HEK293 (cell line): ENCODE results near the gene GPATCH4.

Source experiments
- CTCF ChIA-PET: fragments of 350-600 bp; formaldehyde crosslinking; extraction: SDS; loops from one replicate; lab custom pipeline; 2021; ENCODE audit warnings: antibody characterized with exemption; lab: Yijun Ruan, JAX
- POLR2A ChIA-PET: fragments of 300-600 bp; formaldehyde crosslinking; extraction: SDS; loops from one replicate; lab custom pipeline; 2020; ENCODE audit warnings: antibody characterized with exemption, inconsistent platforms; lab: Yijun Ruan, JAX
- H3K27ac ChIP-seq: fragments of 200-500 bp; sonication (Bioruptor generic); 2 replicates; pipeline ENCODE4 v1.5.1; 2014; ENCODE audit warnings: low read depth, low read length, control low read depth, inconsistent platforms; ENCODE audit errors: extremely low read depth
- H3K36me3 ChIP-seq, 2 experiments: fragments of 200-500 bp in 1 of 2; sonication (Bioruptor generic) in 1 of 2; 1 replicate in 1 of 2; 2 replicates in 1 of 2; pipeline ENCODE4 v1.5.1; 2014 to 2017; ENCODE audit warnings: inconsistent platforms in 2 of 2, low read length in 2 of 2; ENCODE audit not compliant: control insufficient read depth in 2 of 2, insufficient read depth in 1 of 2
- H3K4me1 ChIP-seq: fragments of 200-500 bp; sonication (Bioruptor generic); 2 replicates; pipeline ENCODE4 v1.5.1; 2014; ENCODE audit warnings: mild to moderate bottlenecking, low read length, inconsistent platforms; ENCODE audit not compliant: control insufficient read depth, insufficient read depth
- H3K4me3 ChIP-seq: 2 replicates; pipeline ENCODE4 v1.5.1; 2011; ENCODE audit warnings: low read depth, mild to moderate bottlenecking, control low read depth, low read length, moderate library complexity
- H3K9me3 ChIP-seq: fragments of 200-500 bp; sonication (Bioruptor generic); 2 replicates; pipeline ENCODE4 v1.5.1; 2014; ENCODE audit warnings: low read depth, low read length, inconsistent platforms; ENCODE audit not compliant: control insufficient read depth, insufficient read depth
- ATF2 ChIP-seq: fragments of 450-650 bp; formaldehyde crosslinking; IDR thresholded peaks from 2 replicates; pipeline ENCODE4 v1.5.1; 2016; ENCODE audit warnings: missing biosample characterization, missing genetic modification characterization, low read depth
- BCL11B ChIP-seq: fragments of 450-650 bp; formaldehyde crosslinking; IDR thresholded peaks from 2 replicates; pipeline ENCODE4 v1.5.1; 2016; ENCODE audit warnings: low read depth, missing biosample characterization, missing genetic modification characterization
- GLIS1 ChIP-seq: fragments of 450-650 bp; formaldehyde crosslinking; IDR thresholded peaks from 2 replicates; pipeline ENCODE4 v1.5.1; 2016; ENCODE audit warnings: missing biosample characterization, missing genetic modification characterization
- KLF7 ChIP-seq: fragments of 450-650 bp; formaldehyde crosslinking; IDR thresholded peaks from 2 replicates; pipeline ENCODE4 v1.5.1; 2016; ENCODE audit warnings: missing biosample characterization, missing genetic modification characterization, borderline replicate concordance
- PATZ1 ChIP-seq: fragments of 450-650 bp; formaldehyde crosslinking; IDR thresholded peaks from 2 replicates; pipeline ENCODE4 v1.5.1; 2016; ENCODE audit warnings: missing biosample characterization, missing genetic modification characterization
- PRDM10 ChIP-seq: fragments of 450-650 bp; formaldehyde crosslinking; IDR thresholded peaks from 2 replicates; pipeline ENCODE4 v1.5.1; 2016; ENCODE audit warnings: missing biosample characterization, missing genetic modification characterization
- RBAK ChIP-seq: fragments of 450-650 bp; formaldehyde crosslinking; IDR thresholded peaks from 2 replicates; pipeline ENCODE4 v1.5.1; 2016; ENCODE audit warnings: missing biosample characterization, missing genetic modification characterization
- SALL2 ChIP-seq: fragments of 450-650 bp; formaldehyde crosslinking; IDR thresholded peaks from 2 replicates; pipeline ENCODE4 v1.5.0; 2017; ENCODE audit warnings: missing biosample characterization, mild to moderate bottlenecking, missing genetic modification characterization, borderline replicate concordance
- ZBTB48 ChIP-seq: fragments of 450-650 bp; formaldehyde crosslinking; IDR thresholded peaks from 2 replicates; pipeline ENCODE4 v1.5.1; 2016; ENCODE audit warnings: missing biosample characterization, missing genetic modification characterization
- ZNF146 ChIP-seq: fragments of 450-650 bp; formaldehyde crosslinking; IDR thresholded peaks from 2 replicates; pipeline ENCODE4 v1.5.1; 2016; ENCODE audit warnings: missing biosample characterization, missing genetic modification characterization
- ZNF473 ChIP-seq: fragments of 450-650 bp; formaldehyde crosslinking; IDR thresholded peaks from 2 replicates; pipeline ENCODE4 v1.5.1; 2017; ENCODE audit warnings: missing biosample characterization, missing genetic modification characterization
- ZNF488 ChIP-seq: fragments of 450-650 bp; formaldehyde crosslinking; IDR thresholded peaks from 2 replicates; pipeline ENCODE4 v1.5.1; 2016; ENCODE audit warnings: missing biosample characterization, missing genetic modification characterization
- ZNF624 ChIP-seq: fragments of 450-650 bp; formaldehyde crosslinking; IDR thresholded peaks from 2 replicates; pipeline ENCODE4 v1.5.1; 2017; ENCODE audit warnings: missing biosample characterization, missing genetic modification characterization
- ZNF654 ChIP-seq: fragments of 450-650 bp; formaldehyde crosslinking; IDR thresholded peaks from 2 replicates; pipeline ENCODE4 v1.5.1; 2016; ENCODE audit warnings: low read depth, missing biosample characterization, missing genetic modification characterization
- ZNF692 ChIP-seq: fragments of 450-650 bp; formaldehyde crosslinking; IDR thresholded peaks from 2 replicates; pipeline ENCODE4 v1.5.1; 2016; ENCODE audit warnings: missing biosample characterization, missing genetic modification characterization
- ZNF707 ChIP-seq: fragments of 450-650 bp; formaldehyde crosslinking; IDR thresholded peaks from 2 replicates; pipeline ENCODE4 v1.5.1; 2016; ENCODE audit warnings: missing biosample characterization, missing genetic modification characterization
- ZNF768 ChIP-seq: fragments of 450-650 bp; formaldehyde crosslinking; IDR thresholded peaks from 2 replicates; pipeline ENCODE4 v1.5.1; 2018; ENCODE audit warnings: missing biosample characterization, mild to moderate bottlenecking, missing genetic modification characterization
- ZNF776 ChIP-seq: fragments of 450-650 bp; formaldehyde crosslinking; IDR thresholded peaks from 2 replicates; pipeline ENCODE4 v1.5.0; 2017; ENCODE audit warnings: missing biosample characterization, missing genetic modification characterization, borderline replicate concordance
- ZNF830 ChIP-seq: fragments of 450-650 bp; IDR thresholded peaks from 2 replicates; pipeline ENCODE4 v1.5.0; 2018; ENCODE audit warnings: missing biosample characterization, missing genetic modification characterization, low read depth, mild to moderate bottlenecking, moderate library complexity

GPATCH4 gene

GRCh38 chr1:156646738-156647211, 45.5 kb upstream of the GPATCH4 start (continued):
- TF ChIP-seq ZNF488 (tag by site-specific recombination), result no peak
- TF ChIP-seq ZNF707 (tag by site-specific recombination), result no peak
- TF ChIP-seq SALL2, result no peak
- no peak for TF ChIP-seq ZBTB48 (tag by site-specific recombination)
- TF ChIP-seq ZNF654 (tag by site-specific recombination), result no peak
- no peak for TF ChIP-seq ZNF692 (tag by site-specific recombination)
- TF ChIP-seq, all 188 proteins: peak for 0

- TF ChIP-seq ZNF830 (tag by site-specific recombination), result no peak
- no peak for TF ChIP-seq ATF2 (tag by site-specific recombination)
- TF ChIP-seq ZNF768 (tag by site-specific recombination), result peak; percentile 62; the same call in 1 of the 2 replicates
- TF ChIP-seq, all 188 proteins: peak for 1
- Histone ChIP-seq H3K9me3 (no peaks in the 10 kb centered on the region), H3K27ac (no peak overlapping the region), H3K36me3 (no peaks in the 10 kb centered on the region), H3K4me3 (no peak overlapping the region), H3K4me1 (no peaks in the 10 kb centered on the region)
- CTCF ChIA-PET, result interaction anchor here (0.8 to 2.5 kb wide), 7 partner anchors 12 to 81 kb away, joined by 3 to 12 read pairs (median 5); no protein-coding TSS in a partner anchor
- POLR2A ChIA-PET, result interaction anchor here (1.1 to 1.6 kb wide), 2 partner anchors 15 to 22 kb away, joined by 4 to 5 read pairs; no protein-coding TSS in a partner anchor
Measured at GRCh38 chr1:156645666-156646065, 44.4 kb upstream of the GPATCH4 start.

- H3K9me3 ChIP-seq, result no peaks in the 10 kb centered on the region
- CTCF ChIA-PET, result interaction anchor here (0.8 to 2.6 kb wide), 8 partner anchors 13 to 81 kb away, joined by 3 to 34 read pairs (median 6); no protein-coding TSS in a partner anchor
- TF ChIP-seq ZNF776 (tag by site-specific recombination), result no peak
- TF ChIP-seq PATZ1 (tag by site-specific recombination), result no peak
- no peak for TF ChIP-seq ZNF624 (tag by site-specific recombination)
- TF ChIP-seq KLF7 (tag by site-specific recombination), result no peak
- no peak for TF ChIP-seq GLIS1 (tag by site-specific recombination)
- no peak for TF ChIP-seq ZNF146 (tag by site-specific recombination)
- no peak for TF ChIP-seq RBAK (tag by site-specific recombination)
- TF ChIP-seq BCL11B (tag by site-specific recombination), result no peak
- TF ChIP-seq PRDM10 (tag by site-specific recombination), result no peak
- TF ChIP-seq ZNF473, result no peak
Measured at GRCh38 chr1:156645056-156645455, 43.8 kb upstream of the GPATCH4 start.

More at GRCh38 chr1:156645056-156645455, 43.8 kb upstream of the GPATCH4 start:
- Histone ChIP-seq H3K36me3 (no peaks in the 10 kb centered on the region), H3K27ac (no peak overlapping the region), H3K4me3 (no peak overlapping the region), H3K4me1 (no peaks in the 10 kb centered on the region)
- POLR2A ChIA-PET, result interaction anchor here (1.6 kb wide), 1 partner anchor 21 kb away, joined by 4 read pairs; no protein-coding TSS in a partner anchor
